HepG2 (cell line): ENCODE measurements around the gene SOX9. TPM values are rescaled to one million over a fixed set of nuclear protein-coding genes. Genes with fewer than 3 reads are reported as not detected.

ENCODE experiments used
- AGO2 ChIP-seq: fragments of 200-400 bp; formaldehyde crosslinking; optimal IDR thresholded peaks from 2 replicates; pipeline ENCODE3; 2017; ENCODE audit warnings: mild to moderate bottlenecking, low read depth, low read length, moderate library complexity
- AKNA ChIP-seq: sonication (generic); formaldehyde crosslinking; IDR thresholded peaks from 2 replicates; pipeline ENCODE4 v1.4.0; 2020; ENCODE audit warnings: missing genetic modification reagents, borderline replicate concordance
- BCL3 ChIP-seq: sonication (generic); formaldehyde crosslinking; IDR thresholded peaks from 2 replicates; pipeline ENCODE4 v1.5.1; 2020; ENCODE audit warnings: mild to moderate bottlenecking, missing genetic modification reagents, moderate library complexity
- CC2D1A ChIP-seq: sonication (generic); formaldehyde crosslinking; IDR thresholded peaks from 2 replicates; pipeline ENCODE4 v1.8.1; 2023; ENCODE audit warnings: mild to moderate bottlenecking, missing genetic modification reagents
- DRAP1 ChIP-seq: IDR thresholded peaks from 2 replicates; pipeline ENCODE4 v1.6.1; 2016; ENCODE audit warnings: missing genetic modification reagents, missing compliant biosample characterization
- MTA1 ChIP-seq: sonication (generic); formaldehyde crosslinking; IDR thresholded peaks from 2 replicates; pipeline ENCODE4 v1.4.0; 2020; ENCODE audit warnings: missing genetic modification reagents, mild to moderate bottlenecking, borderline replicate concordance
- NCOR1 ChIP-seq: fragments of 200-600 bp; sonication (generic); IDR thresholded peaks from 2 replicates; pipeline ENCODE4 v1.7.0; 2017; ENCODE audit warnings: antibody characterized with exemption, low read length, borderline replicate concordance
- PCBP2 ChIP-seq: fragments of 200-400 bp; formaldehyde crosslinking; optimal IDR thresholded peaks from 2 replicates; pipeline ENCODE3; 2018; ENCODE audit warnings: low read length, low read depth; ENCODE audit not compliant: poor library complexity, severe bottlenecking
- PRDM4 ChIP-seq: sonication (generic); formaldehyde crosslinking; IDR thresholded peaks from 2 replicates; pipeline ENCODE4 v1.9.0; 2021; ENCODE audit warnings: missing genetic modification reagents, borderline replicate concordance
- SIN3B ChIP-seq: fragments of 150-350 bp; IDR thresholded peaks from 2 replicates; pipeline ENCODE4 v1.6.1; 2014; ENCODE audit warnings: low read length
- WIZ ChIP-seq: sonication (generic); formaldehyde crosslinking; IDR thresholded peaks from 2 replicates; pipeline ENCODE4 v1.5.1; 2020; ENCODE audit warnings: mild to moderate bottlenecking, missing genetic modification reagents
- ZBTB39 ChIP-seq: sonication (generic); formaldehyde crosslinking; IDR thresholded peaks from 2 replicates; pipeline ENCODE4 v1.5.0; 2020; ENCODE audit warnings: missing genetic modification reagents
- ZFP82 ChIP-seq: sonication (generic); formaldehyde crosslinking; IDR thresholded peaks from 2 replicates; pipeline ENCODE4 v1.5.1; 2020; ENCODE audit warnings: mild to moderate bottlenecking, missing genetic modification reagents, borderline replicate concordance
- ZKSCAN8 ChIP-seq: IDR thresholded peaks from 2 replicates; pipeline ENCODE4 v1.6.1; 2016; ENCODE audit warnings: borderline replicate concordance, missing genetic modification reagents, missing compliant biosample characterization
- ZNF776 ChIP-seq: sonication (generic); formaldehyde crosslinking; IDR thresholded peaks from 2 replicates; pipeline ENCODE4 v1.4.0; 2020; ENCODE audit warnings: mild to moderate bottlenecking, missing genetic modification reagents
- ZSCAN5A ChIP-seq: sonication (generic); formaldehyde crosslinking; IDR thresholded peaks from 2 replicates; pipeline ENCODE4 v1.8.0; 2022; ENCODE audit warnings: mild to moderate bottlenecking, missing genetic modification reagents, borderline replicate concordance
- polyA plus RNA-seq, 8 experiments: library from polyadenylated mRNA; depleted of rRNA in 3 of 8; stranded (reverse) in 7 of 8; unstranded in 1 of 8; fragments of >200 nt; fragmentation: Illumina TruSeq in 4 of 8; extraction: Trizol in 4 of 8; gene quantifications; 2 replicates each; pipeline versions ENCODE4 v1.2.1 to v1.2.3, GENCODE V29; 2011 to 2016; ENCODE audit warnings: low read depth in 4 of 8, missing spikeins in 1 of 8, mixed read lengths in 1 of 8; ENCODE audit not compliant: insufficient read depth in 1 of 8
- total RNA-seq, 5 experiments: library from RNA; depleted of rRNA; stranded (reverse); fragments of >200 nt; fragmentation: Illumina TruSeq; extraction: Trizol; gene quantifications; 2 replicates each; pipeline ENCODE4 v1.2.3, GENCODE V29; 2016; ENCODE audit warnings: low read depth in 1 of 5

SOX9 gene
- total and polyA plus RNA-seq, 2 of the 13 experiments (the other 11 are each of a cell fraction or from before 2014, with no cell fraction given) = 16.1 to 27.6 TPM

GRCh38 chr17:72125226-72125651 is 4.4 kb downstream of the SOX9 start (continued):
- TF ChIP-seq NCOR1 (no peak), ZFP82 (CRISPR knock-in tag) (no peak), PCBP2 (no peak), ZKSCAN8 (CRISPR knock-in tag) (no peak), SIN3B (no peak), ZBTB39 (CRISPR knock-in tag) (no peak), ZNF776 (no peak), WIZ (CRISPR knock-in tag) (no peak), BCL3 (CRISPR knock-in tag) (no peak), AKNA (CRISPR knock-in tag) (no peak), DRAP1 (CRISPR knock-in tag) (no peak), AGO2 (peak; percentile 79), PRDM4 (no peak), MTA1 (CRISPR knock-in tag) (no peak), CC2D1A (CRISPR knock-in tag) (no peak), ZSCAN5A (CRISPR knock-in tag) (no peak)
